ENCODE results near the gene CEL. TPM values are rescaled to one million over a fixed set of nuclear protein-coding genes. Genes with fewer than 3 reads are reported as not detected.
"Not testable (repeated sequence)": the region's sequence is repeated elsewhere in the genome, so short reads cannot be mapped to it uniquely, and the experiment has no call there.

The CEL gene
- total RNA-seq, 4 donors from 2014 or later = 0.28 to 0.56 (median 0.34) TPM

GRCh38 chr9:133064241-133065069, 2.7 kb downstream of the CEL start:
- no peak for DNase-seq (ENCODE audit: low spot score)
- no peak for TF ChIP-seq CTCF (IDR thresholded peaks at IDR 0.05)
- ATAC-seq (ENCODE audit: low FRiP score) = no peak

- TF ChIP-seq CTCF (IDR thresholded peaks at IDR 0.05) = no peak
- DNase-seq (ENCODE audit: low spot score) = no peak
- ATAC-seq (ENCODE audit: low FRiP score) = no peak
Measured at GRCh38 chr9:133065070-133065388, 3.2 kb downstream of the CEL start.

- TF ChIP-seq CTCF (IDR thresholded peaks at IDR 0.05) = no peak
- DNase-seq (ENCODE audit: low spot score) (no peak), ATAC-seq (ENCODE audit: low FRiP score) (no peak)
Measured at GRCh38 chr9:133066181-133066983, 4.6 kb downstream of the CEL start.

GRCh38 chr9:133067006-133067405, 5.2 kb downstream of the CEL start:
- DNase-seq (ENCODE audit: low spot score) (no peak), ATAC-seq (ENCODE audit: low FRiP score) (no peak)
- TF ChIP-seq CTCF (IDR thresholded peaks at IDR 0.05) = no peak

- no peak for DNase-seq (ENCODE audit: low spot score)
- no peak for ATAC-seq (ENCODE audit: low FRiP score)
- TF ChIP-seq CTCF (IDR thresholded peaks at IDR 0.05) = no peak
Measured at GRCh38 chr9:133067813-133068212, 6.0 kb downstream of the CEL start.

GRCh38 chr9:133068431-133068830, 6.7 kb downstream of the CEL start:
- not testable (repeated sequence) for DNase-seq (ENCODE audit: low spot score); ATAC-seq (ENCODE audit: low FRiP score)

GRCh38 chr9:133070500-133070961, 8.8 kb downstream of the CEL start:
- DNase-seq (ENCODE audit: low spot score); ATAC-seq (ENCODE audit: low FRiP score): not testable (repeated sequence)

GRCh38 chr9:133070985-133071384, 9.2 kb downstream of the CEL start:
- ATAC-seq (ENCODE audit: low FRiP score); DNase-seq (ENCODE audit: low spot score): not testable (repeated sequence)

Measured in omental fat pad (tissue), 4 donors.